Sigmoid colon (tissue), 7 donors: ENCODE results near the gene TNFRSF13B. TPM values are rescaled to one million over a fixed set of nuclear protein-coding genes. Genes with fewer than 3 reads are reported as not detected.
A peak's percentile ranks its signal among the peaks of the same experiment; 100 is the strongest.

ENCODE experiments used
- DNase-seq: peaks from one replicate; pipeline ENCODE4 v3.0.0-alpha.2; 2019
- H3K27ac ChIP-seq, 4 donors: fragments of 200-600 bp; sonication (generic); one replicate each; pipeline ENCODE4 v1.5.1; 2016 to 2019; ENCODE audit warnings: mild to moderate bottlenecking in 1 of 4
- H3K27me3 ChIP-seq, 3 donors: fragments of 200-600 bp; sonication (generic); one replicate each; pipeline ENCODE4 v1.5.1; 2019; ENCODE audit warnings: mild to moderate bottlenecking in 1 of 3
- H3K36me3 ChIP-seq, 4 donors: fragments of 200-600 bp; sonication (generic); one replicate each; pipeline ENCODE4 v1.5.1; 2016 to 2019
- H3K4me1 ChIP-seq, 4 donors: fragments of 200-600 bp; sonication (generic); one replicate each; pipeline ENCODE4 v1.5.1; 2017 to 2019
- H3K4me3 ChIP-seq, 4 donors: fragments of 200-600 bp; sonication (generic); one replicate each; pipeline ENCODE4 v1.5.1; 2017 to 2019; ENCODE audit warnings: mild to moderate bottlenecking in 2 of 4, moderate library complexity in 1 of 4
- H3K9me3 ChIP-seq, 4 donors: fragments of 200-600 bp in 3 of 4; sonication (generic) in 3 of 4; one replicate each; pipeline versions ENCODE4 v1.5.1 to v1.6.1; 2013 to 2019
- CTCF ChIP-seq, 4 experiments: fragments of 450-650 bp in 3 of 4; fragments of 200-600 bp in 1 of 4; IDR thresholded peaks; one replicate each; pipeline ENCODE4 v1.5.1; 2016 to 2019; ENCODE audit warnings: antibody characterized with exemption in 4 of 4, mild to moderate bottlenecking in 3 of 4, moderate library complexity in 2 of 4
- EP300 ChIP-seq, 4 donors: sonication (generic); formaldehyde crosslinking; IDR thresholded peaks; one replicate each; pipeline ENCODE4 v1.6.1; 2017; ENCODE audit warnings: antibody characterized with exemption in 4 of 4
- POLR2A ChIP-seq, 2 donors: fragments of 450-650 bp; IDR thresholded peaks; one replicate each; pipeline ENCODE4 v1.6.1; 2016; ENCODE audit warnings: antibody characterized with exemption in 2 of 2, mild to moderate bottlenecking in 2 of 2, moderate library complexity in 2 of 2
- POLR2AphosphoS5 ChIP-seq, 4 donors: sonication (generic); formaldehyde crosslinking; IDR thresholded peaks; one replicate each; pipeline ENCODE4 v1.6.1; 2017; ENCODE audit warnings: antibody characterized with exemption in 4 of 4
- WGBS, 2 donors: extraction: QIAGEN DNeasy Blood & Tissue Kit; methylation state at CpG; one replicate each; pipeline ENCODE4 v1.1.7; 2013; 5-methylcytosine and 5-hydroxymethylcytosine counted together
- intact Hi-C: fragments of 100-400 bp; cut with DNase I; formaldehyde crosslinking; loops from one replicate; pipeline ENCODE4 v1.15.1; 2023
- polyA plus RNA-seq, 3 donors: library from polyadenylated mRNA; stranded (reverse); fragments of 200-250 nt; gene quantifications; one replicate each; pipeline ENCODE4 v1.2.3, GENCODE V29; 2013
- total RNA-seq, 4 donors: library from RNA; depleted of rRNA; stranded (reverse); fragments of >200 nt; gene quantifications; one replicate each; pipeline ENCODE4 v1.1.0, GENCODE V29; 2016
- donor health status: healthy with polysubstance abuse.
- donor health status: Bipolar disorder and iron deficiency.
- donor health status: healthy.

Gene TNFRSF13B
- total and polyA plus RNA-seq, 7 donors = 15.2 TPM; not detected in 6

GRCh38 chr17:16939208-16939576 is 32.7 kb downstream of the TNFRSF13B start:
- H3K4me1 ChIP-seq = no peaks in the 10 kb centered on the region

GRCh38 chr17:16938496-16939207 is 33.3 kb downstream of the TNFRSF13B start:
- peak; percentile 37 for DNase-seq
- 41 to 53% methylated on average over 12 of the region's 12 CpGs for WGBS, 2 donors
- Histone ChIP-seq H3K4me1 (no peaks in the 10 kb centered on the region), H3K27me3 (no peaks in the 10 kb centered on the region), H3K4me3 (no peak overlapping the region), H3K27ac (no peak overlapping the region), H3K9me3 (no peaks in the 10 kb centered on the region), H3K36me3 (no peaks in the 10 kb centered on the region)
- no peak for TF ChIP-seq CTCF (IDR thresholded peaks at IDR 0.05)
- no peak for TF ChIP-seq POLR2A (IDR thresholded peaks at IDR 0.05)
- no peak for TF ChIP-seq POLR2AphosphoS5 (IDR thresholded peaks at IDR 0.05)
- no peak for TF ChIP-seq EP300 (IDR thresholded peaks at IDR 0.05)
- intact Hi-C loops = no loop called here

More at GRCh38 chr17:16939208-16939576, 32.7 kb downstream of the TNFRSF13B start:
- H3K9me3 ChIP-seq = no peaks in the 10 kb centered on the region
- no peak overlapping the region for H3K4me3 ChIP-seq
- no peaks in the 10 kb centered on the region for H3K36me3 ChIP-seq
- intact Hi-C loops = no loop called here
- H3K27ac ChIP-seq = no peak overlapping the region
- TF ChIP-seq POLR2AphosphoS5 (IDR thresholded peaks at IDR 0.05) (no peak), CTCF (IDR thresholded peaks at IDR 0.05) (no peak), EP300 (IDR thresholded peaks at IDR 0.05) (no peak)
- no peaks in the 10 kb centered on the region for H3K27me3 ChIP-seq
- WGBS, 2 donors = 9 to 24% methylated on average over 1 of the region's 1 CpG
- DNase-seq = no peak

GRCh38 chr17:16938031-16938430 is 33.9 kb downstream of the TNFRSF13B start:
- DNase-seq = no peak
- Histone ChIP-seq H3K27me3 (no peaks in the 10 kb centered on the region), H3K4me1 (no peaks in the 10 kb centered on the region), H3K27ac (no peak overlapping the region), H3K9me3 (no peaks in the 10 kb centered on the region), H3K4me3 (no peak overlapping the region), H3K36me3 (no peaks in the 10 kb centered on the region)
- WGBS, 2 donors = 77 to 79% methylated on average over 10 of the region's 10 CpGs
- intact Hi-C loops = no loop called here
- no peak for TF ChIP-seq POLR2AphosphoS5 (IDR thresholded peaks at IDR 0.05)
- no peak for TF ChIP-seq EP300 (IDR thresholded peaks at IDR 0.05)
- no peak for TF ChIP-seq CTCF (IDR thresholded peaks at IDR 0.05)
- TF ChIP-seq POLR2A (IDR thresholded peaks at IDR 0.05) = no peak

- no peaks in the 10 kb centered on the region for H3K36me3 ChIP-seq
- TF ChIP-seq EP300 (IDR thresholded peaks at IDR 0.05) = no peak
- no peak for TF ChIP-seq CTCF (IDR thresholded peaks at IDR 0.05)
- TF ChIP-seq POLR2AphosphoS5 (IDR thresholded peaks at IDR 0.05) = no peak
- no peak for TF ChIP-seq POLR2A (IDR thresholded peaks at IDR 0.05)
- 92 to 93% methylated on average over 17 of the region's 17 CpGs for WGBS, 2 donors
- H3K9me3 ChIP-seq = no peaks in the 10 kb centered on the region
- no peak overlapping the region for H3K27ac ChIP-seq
- no peaks in the 10 kb centered on the region for H3K27me3 ChIP-seq
- peak; percentile 17 for DNase-seq
- intact Hi-C loops = no loop called here
- H3K4me1 ChIP-seq = no peaks in the 10 kb centered on the region
- H3K4me3 ChIP-seq = no peak overlapping the region
These were observed 34.5 kb downstream of the TNFRSF13B start for GRCh38 chr17:16937431-16937830.
